GM18502 (cell line): Measurements from ENCODE around the gene CHMP2A.
A peak's percentile ranks its signal among the peaks of the same experiment; 100 is the strongest.
"Not testable (repeated sequence)": the region's sequence is repeated elsewhere in the genome, so short reads cannot be mapped to it uniquely, and the experiment has no call there.

Experiments
- ATAC-seq: cut with Tn5 transposase; IDR thresholded peaks from one replicate; pipeline ENCODE4 v1.9.1; 2021; ENCODE audit warnings: mild to moderate bottlenecking; ENCODE audit not compliant: unreplicated experiment, poor library complexity

The CHMP2A gene

DNA sequence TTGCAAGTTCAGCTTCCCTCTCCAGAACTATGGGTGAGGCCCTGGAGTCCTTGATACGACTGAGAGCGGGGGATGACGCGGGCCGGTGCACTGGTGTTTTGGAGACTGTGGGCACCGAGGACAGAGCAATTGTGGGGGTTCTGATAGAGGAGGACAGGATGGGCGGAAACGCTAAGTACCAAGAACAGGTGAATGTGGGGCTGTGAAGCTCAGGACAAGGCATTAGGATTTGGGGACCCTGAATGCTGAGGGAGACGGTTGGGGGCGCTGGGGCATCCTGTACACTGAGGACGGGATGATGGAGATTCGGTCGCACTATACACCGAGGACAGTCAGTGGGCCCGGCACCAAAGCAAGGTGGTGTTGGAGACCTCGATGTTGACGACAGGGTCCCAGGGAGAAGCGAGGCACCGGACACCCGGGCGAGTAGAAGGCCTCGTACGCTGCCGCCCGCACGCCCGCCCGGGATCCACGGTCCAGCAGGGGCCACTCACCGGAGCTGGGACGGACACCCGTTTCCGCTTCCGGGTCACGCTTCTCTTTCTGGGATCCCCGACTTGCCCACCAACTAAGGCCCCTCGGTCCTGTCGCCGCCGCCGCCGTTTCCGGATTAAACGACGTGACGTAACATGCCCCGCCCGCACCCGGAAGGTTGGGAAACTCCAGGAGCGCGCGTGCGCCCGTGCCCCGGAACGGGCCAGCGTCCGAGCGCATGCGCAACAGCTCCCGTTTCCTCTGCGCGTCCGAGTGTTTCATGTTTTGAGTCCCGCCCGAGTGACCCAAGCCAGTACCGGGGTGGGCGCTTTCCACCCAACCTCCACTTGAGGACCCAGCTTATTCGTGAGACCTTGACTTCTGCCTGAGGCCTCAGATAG lies at the start of gene CHMP2A:
Gene CHMP2A (minus strand): TSS at position 612 of the 875 bp plus-strand sequence. CDS start 893 bp downstream, outside the sequence.
- peak; percentile 38 for ATAC-seq

DNA sequence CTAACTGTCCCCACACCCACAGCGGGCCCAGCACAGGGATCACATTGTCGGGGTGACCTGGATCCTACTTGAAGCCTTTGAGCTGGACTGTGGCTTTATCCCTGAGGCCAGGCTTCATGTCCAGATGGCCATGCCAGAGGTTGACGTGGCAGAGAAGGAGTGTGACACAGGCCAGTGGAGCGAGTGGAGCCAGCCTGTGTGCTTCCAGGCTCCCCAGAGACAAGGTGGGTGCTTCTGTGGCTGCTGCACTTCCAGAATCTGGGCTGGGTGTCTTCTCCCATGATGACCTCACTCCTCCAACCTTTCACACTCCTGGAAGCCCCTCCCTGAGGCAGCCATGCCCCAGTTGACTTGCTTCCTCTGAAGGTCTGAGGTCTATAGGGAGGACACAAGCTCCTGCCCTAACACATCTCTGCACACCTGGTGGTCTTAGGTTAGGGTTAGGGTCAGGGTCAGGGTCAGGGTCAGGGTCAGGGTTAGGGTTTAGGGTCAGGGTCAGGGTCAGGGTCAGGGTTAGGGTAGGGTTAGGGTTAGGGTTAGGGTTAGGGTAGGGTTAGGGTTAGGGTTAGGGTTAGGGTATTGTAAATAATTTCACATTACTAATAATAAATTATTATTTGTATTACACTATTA lies 31.3 kb upstream of the CHMP2A start:
- no peak for ATAC-seq

GRCh38 chr19:58585442-58586132 lies 30.7 kb upstream of the CHMP2A start:
- ATAC-seq, result no peak

GRCh38 chr19:58584498-58585441 lies 29.9 kb upstream of the CHMP2A start:
- no peak for ATAC-seq

GRCh38 chr19:58582985-58583384 lies 28.1 kb upstream of the CHMP2A start:
- ATAC-seq, result no peak

DNA sequence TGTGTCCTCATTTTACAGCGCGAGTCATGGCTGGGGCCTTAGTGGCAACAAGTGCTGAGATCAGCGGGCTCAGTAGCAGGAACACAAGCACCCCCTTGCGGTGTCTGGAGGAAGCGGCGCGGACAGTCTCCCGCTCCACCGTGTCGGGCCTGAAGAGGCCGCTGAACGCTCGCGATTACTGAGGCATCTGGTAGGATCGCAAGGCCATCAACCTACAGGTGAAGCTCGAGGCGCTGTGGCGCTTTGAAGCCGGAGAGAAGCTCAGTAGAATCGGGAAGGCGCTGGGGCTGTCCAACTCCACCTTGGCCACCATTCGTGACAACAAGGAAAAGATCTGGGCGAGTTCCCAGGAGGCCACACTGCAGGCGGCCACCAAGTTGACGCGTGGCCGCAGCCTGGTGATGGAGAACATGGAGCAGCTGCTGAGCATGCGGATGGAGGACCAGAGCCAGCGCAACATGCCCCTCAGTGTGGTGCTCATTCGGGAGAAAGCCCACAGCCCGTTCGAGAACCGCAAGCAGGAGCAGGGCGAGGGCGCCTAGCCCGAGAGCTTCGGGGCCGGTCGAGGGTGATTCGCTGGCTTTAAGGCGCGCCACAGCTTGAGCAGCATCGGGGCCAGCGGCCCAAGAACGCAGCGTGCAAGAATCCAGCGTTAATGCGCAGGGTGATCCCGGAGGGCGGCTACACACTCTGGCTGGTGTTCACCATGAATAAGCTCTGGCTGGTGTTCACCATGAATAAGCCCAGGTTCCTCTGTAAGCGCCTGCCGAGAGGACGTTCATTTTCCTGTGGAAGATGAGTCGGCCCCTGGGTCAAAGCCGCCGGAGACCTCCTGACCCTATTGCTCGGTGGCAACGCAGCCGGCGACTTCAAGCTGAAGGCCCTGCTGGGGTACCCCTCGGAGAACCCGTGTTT lies 26.6 kb upstream of the CHMP2A start:
- no peak for ATAC-seq

GRCh38 chr19:58579473-58580142 lies 24.7 kb upstream of the CHMP2A start:
- no peak for ATAC-seq

GRCh38 chr19:58578012-58578925 lies 23.4 kb upstream of the CHMP2A start:
- no peak for ATAC-seq

DNA sequence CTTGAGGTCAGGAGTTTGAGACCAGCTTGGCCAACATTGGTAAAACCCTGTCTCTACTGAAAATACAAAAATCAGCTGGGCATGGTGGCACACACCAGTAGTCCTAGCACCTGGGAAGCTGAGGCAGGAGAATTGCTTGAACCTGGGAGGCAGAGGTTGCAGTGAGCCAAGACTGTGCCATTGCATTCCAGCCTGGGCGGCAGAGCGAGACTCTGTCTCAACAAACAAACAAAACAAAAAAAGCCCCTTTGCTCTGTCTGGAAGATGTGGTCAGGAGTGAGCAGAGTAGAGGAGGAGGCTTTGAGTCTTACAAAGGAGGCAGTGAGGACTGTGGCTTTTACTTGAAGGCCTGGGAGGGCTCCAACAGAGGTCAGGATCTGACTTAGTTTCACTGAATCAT lies 22.7 kb upstream of the CHMP2A start:
- ATAC-seq, result not testable (repeated sequence)

- peak; percentile 40 for ATAC-seq
Measured at GRCh38 chr19:58575183-58576041, 20.5 kb upstream of the CHMP2A start.

DNA sequence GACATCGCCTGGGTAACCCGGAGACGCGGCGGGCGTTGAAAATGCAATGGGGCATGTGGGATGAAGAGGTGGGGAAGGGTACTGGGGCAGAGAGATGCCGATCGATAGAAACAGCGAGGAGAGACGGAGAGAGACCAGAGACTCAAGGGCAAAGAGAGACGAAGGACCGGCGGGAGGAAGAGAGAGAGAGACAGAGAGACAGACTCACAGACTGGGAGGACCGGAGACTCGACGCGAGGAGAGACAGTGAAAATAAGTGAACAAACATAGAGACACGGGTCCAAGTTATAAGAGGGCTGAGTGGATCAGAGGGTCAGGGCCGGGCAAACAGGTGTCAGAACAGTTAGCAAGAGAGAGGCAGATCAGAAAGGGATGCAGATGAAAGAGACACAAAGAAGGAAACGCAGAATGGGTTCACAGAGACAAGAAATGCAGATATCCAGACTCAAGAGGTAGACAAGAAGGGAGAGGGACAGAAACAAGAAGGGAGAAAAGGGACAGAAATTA lies 18.8 kb upstream of the CHMP2A start:
- no peak for ATAC-seq

- peak; percentile 56 for ATAC-seq
Measured at GRCh38 chr19:58572818-58573657, 18.1 kb upstream of the CHMP2A start, which contains the start of gene MZF1. TSS of gene MZF1 (minus strand) at chr19:58573335. CDS start at chr19:58571389, 1,946 bp downstream.

DNA sequence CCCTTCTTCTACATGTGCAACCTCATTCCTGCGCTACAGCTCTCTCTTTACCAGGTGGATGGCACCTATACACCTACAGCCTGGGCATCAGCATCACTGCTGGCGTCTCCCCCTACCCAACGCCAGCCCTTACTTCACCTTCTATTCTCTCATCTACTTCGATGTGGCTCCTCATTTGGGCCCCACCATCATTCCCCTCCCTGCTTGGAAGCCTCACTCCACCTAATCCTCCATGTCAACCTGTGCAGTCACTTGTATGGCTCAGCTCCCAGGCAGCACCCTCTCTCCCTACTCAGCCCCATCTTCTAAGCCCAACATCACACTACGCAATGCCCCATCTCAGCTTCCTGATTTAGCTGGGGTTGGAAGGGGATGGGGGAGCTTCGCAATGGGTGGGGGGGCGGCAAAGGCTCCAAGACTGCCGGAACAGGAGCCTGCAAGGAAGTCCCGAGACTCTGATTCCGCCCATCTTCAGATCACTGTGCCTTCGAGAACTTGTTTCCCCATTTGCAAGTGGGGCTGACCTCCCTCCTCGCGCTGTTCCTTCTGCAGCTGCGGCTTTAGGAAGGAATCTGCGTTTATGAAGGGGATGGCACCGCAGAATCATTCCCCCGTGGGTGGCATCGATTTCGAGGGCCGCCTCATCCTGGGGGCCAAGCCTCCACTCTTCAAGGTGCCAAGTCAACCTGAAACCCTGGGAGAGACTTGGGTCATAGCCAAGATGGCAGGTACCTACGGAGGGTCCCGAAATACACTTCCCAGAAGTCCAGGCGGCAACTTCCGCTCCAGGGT lies 17.3 kb upstream of the CHMP2A start:
- ATAC-seq, result no peak

- ATAC-seq, result no peak
Measured at GRCh38 chr19:58571575-58571947, 16.7 kb upstream of the CHMP2A start.
